Choroid plexus epithelial cell (primary cell): ENCODE data around the gene SETD7.

Experiments
- DNase-seq: peaks from one replicate; pipeline ENCODE4 v3.0.0-alpha.2; 2010; ENCODE audit warnings: low read depth
- H3K4me3 ChIP-seq: 2 replicates; pipeline ENCODE4 v1.5.1; 2011; ENCODE audit warnings: low read depth, mild to moderate bottlenecking, control low read depth, low read length, moderate library complexity
- TF ChIP-seq, protein P1 (sequence below): conservative IDR thresholded peaks from 2 replicates; pipeline ENCODE4 v1.5.1; 2011; ENCODE audit warnings: low read depth, mild to moderate bottlenecking, control low read depth, inconsistent platforms, low read length, moderate library complexity

The SETD7 gene

DNA sequence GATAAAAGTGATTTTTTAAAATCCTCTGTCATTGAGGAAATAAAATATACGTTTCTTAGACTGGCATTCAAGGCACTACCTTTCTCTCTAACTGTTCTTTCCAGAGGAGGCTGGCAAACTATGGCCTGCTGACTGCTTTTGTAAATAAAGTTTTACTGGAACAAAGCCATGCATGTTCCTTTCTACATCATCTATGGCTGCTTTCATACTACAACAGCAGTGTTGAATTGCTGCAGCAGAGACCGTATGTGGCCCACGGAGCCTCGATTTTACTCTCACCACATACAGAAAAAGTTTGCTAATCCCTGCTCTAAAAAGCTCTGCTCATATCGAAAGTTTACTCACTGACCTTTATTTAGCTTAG, 20.2 kb downstream of the SETD7 start:
- H3K4me3 ChIP-seq: no peak overlapping the region
- TF ChIP-seq, protein P1, sequence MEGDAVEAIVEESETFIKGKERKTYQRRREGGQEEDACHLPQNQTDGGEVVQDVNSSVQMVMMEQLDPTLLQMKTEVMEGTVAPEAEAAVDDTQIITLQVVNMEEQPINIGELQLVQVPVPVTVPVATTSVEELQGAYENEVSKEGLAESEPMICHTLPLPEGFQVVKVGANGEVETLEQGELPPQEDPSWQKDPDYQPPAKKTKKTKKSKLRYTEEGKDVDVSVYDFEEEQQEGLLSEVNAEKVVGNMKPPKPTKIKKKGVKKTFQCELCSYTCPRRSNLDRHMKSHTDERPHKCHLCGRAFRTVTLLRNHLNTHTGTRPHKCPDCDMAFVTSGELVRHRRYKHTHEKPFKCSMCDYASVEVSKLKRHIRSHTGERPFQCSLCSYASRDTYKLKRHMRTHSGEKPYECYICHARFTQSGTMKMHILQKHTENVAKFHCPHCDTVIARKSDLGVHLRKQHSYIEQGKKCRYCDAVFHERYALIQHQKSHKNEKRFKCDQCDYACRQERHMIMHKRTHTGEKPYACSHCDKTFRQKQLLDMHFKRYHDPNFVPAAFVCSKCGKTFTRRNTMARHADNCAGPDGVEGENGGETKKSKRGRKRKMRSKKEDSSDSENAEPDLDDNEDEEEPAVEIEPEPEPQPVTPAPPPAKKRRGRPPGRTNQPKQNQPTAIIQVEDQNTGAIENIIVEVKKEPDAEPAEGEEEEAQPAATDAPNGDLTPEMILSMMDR: no peak
- DNase-seq: no peak

DNA sequence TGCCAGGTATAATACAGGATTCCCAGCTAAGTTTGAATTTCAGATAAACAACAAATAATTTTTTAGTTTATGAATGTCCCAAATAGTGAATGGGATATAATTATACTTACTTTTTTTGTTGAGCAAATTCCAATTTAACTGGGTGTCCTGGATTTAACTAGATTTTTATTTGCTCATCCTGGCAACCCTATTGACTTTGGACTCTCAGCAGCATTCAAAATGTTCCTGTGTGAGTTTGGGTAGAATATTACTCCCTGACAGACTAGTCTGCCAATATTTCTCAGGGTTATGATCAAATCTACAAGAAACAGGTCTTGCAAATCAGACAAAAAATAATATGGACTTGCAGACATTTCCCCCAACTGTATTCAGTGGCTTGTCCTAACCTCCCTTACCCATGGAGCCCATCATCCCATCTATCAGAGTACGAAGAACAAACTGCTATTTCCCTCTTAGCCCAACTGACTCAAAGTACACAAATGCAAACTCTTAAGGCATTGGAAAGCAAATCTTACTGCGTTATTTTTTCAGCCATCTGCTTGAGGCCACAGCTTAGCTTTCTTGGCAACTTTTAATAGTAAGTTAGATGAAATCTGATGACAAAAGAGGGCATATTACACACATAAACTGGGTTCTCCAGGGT, 20.7 kb downstream of the SETD7 start:
- TF ChIP-seq, protein P1: no peak
- no peak overlapping the region for H3K4me3 ChIP-seq
- no peak for DNase-seq

DNA sequence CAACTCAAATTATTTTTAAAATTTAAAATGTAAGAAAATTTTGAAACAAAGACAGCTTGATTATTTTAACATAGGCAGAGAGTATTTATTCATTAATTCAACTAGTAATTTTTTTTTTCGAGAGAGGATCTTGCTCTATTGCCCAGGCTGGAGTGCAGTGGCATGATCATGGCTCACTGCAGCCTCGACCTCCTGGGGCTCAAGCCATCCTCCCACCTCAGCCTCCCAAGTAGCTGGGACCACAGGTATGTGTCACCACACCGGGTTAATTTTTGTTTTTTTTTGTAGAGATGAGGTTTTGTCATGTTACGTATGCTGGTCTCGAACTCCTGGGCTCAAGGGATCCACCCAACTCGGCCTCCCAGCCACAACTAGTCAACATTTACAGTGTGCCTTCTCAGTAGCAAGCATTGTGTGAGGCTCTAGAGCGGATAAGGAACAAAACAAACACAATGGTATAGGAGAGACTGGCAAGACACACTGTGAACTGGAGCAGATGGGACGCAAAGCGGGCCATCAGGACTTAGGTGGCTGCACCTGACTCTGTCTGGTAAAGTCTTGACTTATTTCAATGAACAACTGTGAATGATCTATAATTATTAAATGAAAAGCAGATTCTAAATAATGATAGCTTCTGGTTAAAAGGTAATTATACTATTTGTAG, 21.6 kb downstream of the SETD7 start:
- H3K4me3 ChIP-seq: no peak overlapping the region
- DNase-seq: no peak
- TF ChIP-seq, protein P1: no peak

DNA sequence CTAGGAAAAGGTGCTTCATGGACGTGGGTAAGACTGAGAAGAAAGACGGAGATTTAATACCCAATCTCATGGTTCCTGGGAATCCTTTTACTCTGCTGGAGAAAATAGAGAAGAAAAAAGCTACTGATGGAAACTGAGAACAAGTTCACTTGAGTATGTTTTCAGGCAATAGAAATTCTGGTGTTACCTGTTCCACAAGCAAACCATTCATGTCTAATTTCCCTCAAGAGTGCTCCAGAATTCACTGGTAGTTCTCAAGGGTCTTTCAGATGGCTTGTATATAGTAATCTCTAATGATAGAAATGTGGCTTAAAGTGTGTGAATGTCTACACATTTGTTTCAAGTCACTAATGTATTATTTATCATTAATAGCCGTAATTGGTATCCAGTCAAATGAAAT, 22.5 kb downstream of the SETD7 start:
- TF ChIP-seq, protein P1: no peak
- no peak overlapping the region for H3K4me3 ChIP-seq
- no peak for DNase-seq

DNA sequence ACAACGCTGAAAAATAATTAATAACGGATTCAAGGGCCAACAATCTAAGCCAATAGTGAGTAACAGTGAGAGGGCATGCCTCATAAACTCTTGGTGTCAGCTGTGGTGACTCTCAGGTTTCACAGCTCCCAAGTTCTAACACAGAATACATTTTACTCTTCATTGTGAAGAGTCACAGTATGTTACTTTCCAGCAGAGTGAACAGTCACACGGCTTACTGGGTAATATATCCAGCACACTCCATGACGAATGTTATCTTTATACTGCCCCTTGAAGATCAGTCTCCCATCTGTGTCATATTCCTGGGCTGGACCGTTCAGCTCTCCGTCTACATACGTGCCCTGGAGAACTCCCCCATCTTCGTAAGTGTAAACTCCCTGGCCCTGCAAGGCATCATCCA, 23.1 kb downstream of the SETD7 start:
- H3K4me3 ChIP-seq: no peak overlapping the region
- no peak for DNase-seq
- TF ChIP-seq, protein P1: no peak

DNA sequence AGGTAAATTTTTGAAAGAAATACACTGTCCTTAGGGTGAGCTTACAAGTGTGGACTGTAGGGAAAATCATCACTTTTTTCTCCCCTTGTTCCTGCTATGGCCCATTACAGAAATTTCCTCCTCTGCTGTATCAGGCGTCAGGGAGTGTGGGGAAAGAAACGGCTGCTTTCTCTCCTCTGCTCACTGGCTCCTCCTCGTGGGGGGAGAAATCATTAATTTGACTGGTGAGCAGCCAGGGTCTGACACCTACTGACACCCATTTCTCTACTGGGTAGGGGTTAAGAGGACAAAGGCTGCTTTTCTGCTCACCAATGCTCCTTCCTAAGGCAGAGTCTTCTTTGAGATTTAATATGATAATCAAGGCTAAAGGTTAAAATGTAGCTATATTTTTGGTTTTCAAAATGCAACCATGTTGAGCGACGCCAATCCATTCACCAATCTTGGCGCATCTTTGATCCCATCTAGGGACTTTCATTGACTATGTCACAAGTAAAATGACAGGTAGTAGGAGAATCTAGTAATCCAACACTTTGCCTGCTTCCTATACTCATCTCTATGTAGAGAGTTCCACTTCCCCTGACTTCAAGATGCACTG, 25.1 kb downstream of the SETD7 start:
- H3K4me3 ChIP-seq: no peak overlapping the region
- peak; percentile 63 for DNase-seq
- TF ChIP-seq, protein P1: peak; percentile 83
